H1 (cell line): ENCODE data around the gene DIAPH2. TPM values are rescaled to one million over a fixed set of nuclear protein-coding genes. Genes with fewer than 3 reads are reported as not detected.

Source experiments
- CTCF ChIA-PET: fragments of 300-600 bp; sonication (Branson Sonifier 250); formaldehyde crosslinking; loops from one replicate; lab custom pipeline; 2021; ENCODE audit not compliant: partially characterized antibody; lab: Charles Lee
- POLR2A ChIA-PET: fragments of 300-600 bp; sonication (Branson Sonifier 250); formaldehyde crosslinking; loops from one replicate; lab custom pipeline; 2021; ENCODE audit warnings: inconsistent platforms; ENCODE audit not compliant: partially characterized antibody; lab: Charles Lee
- DNase-seq, 2 experiments: peaks; one replicate each; pipeline versions ENCODE4 v3.0.0 to v3.0.0-alpha.2; 2010 to 2022; ENCODE audit warnings: low spot score in 2 of 2, low read depth in 1 of 2, mixed read lengths in 1 of 2
- FAIRE-seq: peaks from 2 replicates; lab custom pipeline; 2011; peaks lifted over from hg19 to GRCh38; lab: Jason Lieb, UNC
- H2AFZ ChIP-seq: 2 replicates; pipeline ENCODE4 v1.8.1; 2012; ENCODE audit warnings: low read length, inconsistent platforms
- H2AK5ac ChIP-seq: 2 replicates; pipeline ENCODE4 v1.6.1; 2013; ENCODE audit warnings: low read depth, low read length
- H2BK120ac ChIP-seq: replicated peaks from 2 replicates; pipeline ENCODE3; 2013; ENCODE audit warnings: low read depth, low read length, inconsistent platforms
- H2BK12ac ChIP-seq: 2 replicates; pipeline ENCODE4 v1.6.1; 2013; ENCODE audit warnings: low read depth, low read length
- H2BK15ac ChIP-seq: 2 replicates; pipeline ENCODE4 v1.6.1; 2013; ENCODE audit warnings: low read length
- H2BK20ac ChIP-seq: 2 replicates; pipeline ENCODE4 v1.6.1; 2013; ENCODE audit warnings: low read length
- H2BK5ac ChIP-seq: 2 replicates; pipeline ENCODE4 v1.6.1; 2013; ENCODE audit warnings: low read depth, low read length
- H3K14ac ChIP-seq: 2 replicates; pipeline ENCODE4 v1.6.1; 2013; ENCODE audit warnings: inconsistent platforms; ENCODE audit not compliant: insufficient read length
- H3K18ac ChIP-seq: 2 replicates; pipeline ENCODE4 v1.6.1; 2013; ENCODE audit warnings: low read length; ENCODE audit errors: extremely low read depth
- H3K23ac ChIP-seq: 2 replicates; pipeline ENCODE4 v1.6.1; 2013; ENCODE audit warnings: inconsistent platforms; ENCODE audit not compliant: insufficient read length
- H3K23me2 ChIP-seq: 2 replicates; pipeline ENCODE4 v1.6.1; 2013; ENCODE audit warnings: low read depth, low read length
- H3K27ac ChIP-seq: 2 replicates; pipeline ENCODE4 v1.6.1; 2011; ENCODE audit warnings: low read depth, low read length, inconsistent platforms
- H3K27me3 ChIP-seq, 4 experiments: replicated peaks in 1 of 4; 1 replicate in 1 of 4; 2 replicates in 3 of 4; pipeline versions ENCODE4 v1.6.1 to v1.8.1; 2011 to 2013; ENCODE audit warnings: low read length in 3 of 4, mild to moderate bottlenecking in 3 of 4, inconsistent platforms in 2 of 4, mixed read lengths in 2 of 4, moderate library complexity in 1 of 4; ENCODE audit not compliant: control insufficient read depth in 3 of 4, insufficient read depth in 3 of 4; ENCODE audit errors: extremely low read depth in 1 of 4
- H3K36me3 ChIP-seq, 4 experiments: 2 replicates each; pipeline versions ENCODE4 v1.6.1 to v1.8.1; 2011 to 2013; ENCODE audit warnings: mild to moderate bottlenecking in 4 of 4, low read length in 3 of 4, moderate library complexity in 2 of 4, control low read depth in 1 of 4, inconsistent platforms in 1 of 4; ENCODE audit not compliant: insufficient read depth in 4 of 4, control insufficient read depth in 2 of 4
- H3K4ac ChIP-seq: replicated peaks from 2 replicates; pipeline ENCODE3; 2013; ENCODE audit warnings: low read length, low read depth, mixed read lengths, inconsistent platforms; ENCODE audit not compliant: insufficient read length
- H3K4me1 ChIP-seq, 4 experiments: replicated peaks in 1 of 4; 1 replicate in 1 of 4; 2 replicates in 3 of 4; pipeline versions ENCODE4 v1.6.1 to v1.8.1; 2011 to 2013; ENCODE audit warnings: low read length in 3 of 4, inconsistent platforms in 2 of 4, mixed read lengths in 1 of 4; ENCODE audit not compliant: insufficient read depth in 4 of 4, control insufficient read depth in 3 of 4
- H3K4me2 ChIP-seq, 2 experiments: 2 replicates each; pipeline versions ENCODE4 v1.6.1 to v1.8.1; 2011 to 2013; ENCODE audit warnings: low read depth in 2 of 2, low read length in 2 of 2, control low read depth in 1 of 2, inconsistent platforms in 1 of 2, mild to moderate bottlenecking in 1 of 2; ENCODE audit not compliant: insufficient read depth in 1 of 2
- H3K4me3 ChIP-seq, 4 experiments: fragments of 200-600, 300-600 bp in 1 of 4; sonication (generic), shearing (Covaris generic), sonication (Bioruptor Twin) in 1 of 4; 2 replicates each; pipeline versions ENCODE4 v1.5.1 to v1.8.1; 2011 to 2016; ENCODE audit warnings: low read length in 4 of 4, low read depth in 3 of 4, control low read depth in 2 of 4, inconsistent platforms in 2 of 4, mild to moderate bottlenecking in 2 of 4, mixed read lengths in 1 of 4, moderate library complexity in 1 of 4; ENCODE audit not compliant: insufficient read depth in 2 of 4; ENCODE audit errors: extremely low read depth in 1 of 4
- H3K56ac ChIP-seq: replicated peaks from 2 replicates; pipeline ENCODE3; 2013; ENCODE audit warnings: low read depth, mild to moderate bottlenecking, mixed read lengths, low read length, inconsistent platforms; ENCODE audit not compliant: insufficient read length
- H3K79me1 ChIP-seq: 2 replicates; pipeline ENCODE4 v1.6.1; 2013; ENCODE audit warnings: low read depth, low read length, control low read depth
- H3K79me2 ChIP-seq, 2 experiments: 2 replicates each; pipeline versions ENCODE4 v1.6.1 to v1.8.1; 2012 to 2013; ENCODE audit warnings: low read length in 2 of 2, mild to moderate bottlenecking in 2 of 2, inconsistent platforms in 1 of 2; ENCODE audit not compliant: insufficient read depth in 2 of 2, control insufficient read depth in 1 of 2
- H3K9ac ChIP-seq, 4 experiments: replicated peaks in 1 of 4; 1 replicate in 1 of 4; 2 replicates in 3 of 4; pipeline versions ENCODE4 v1.6.1 to v1.8.1; 2011 to 2013; ENCODE audit warnings: low read depth in 3 of 4, low read length in 3 of 4, control low read depth in 2 of 4, mild to moderate bottlenecking in 2 of 4, moderate library complexity in 2 of 4, inconsistent platforms in 1 of 4; ENCODE audit errors: extremely low read depth in 1 of 4
- H3K9me3 ChIP-seq, 2 experiments: 2 replicates each; pipeline versions ENCODE4 v1.6.1 to v1.8.1; 2012 to 2013; ENCODE audit warnings: mild to moderate bottlenecking in 2 of 2, moderate library complexity in 2 of 2, control low read depth in 1 of 2, inconsistent platforms in 1 of 2, low read depth in 1 of 2, low read length in 1 of 2, mixed read lengths in 1 of 2; ENCODE audit not compliant: insufficient read depth in 2 of 2
- H4K20me1 ChIP-seq, 2 experiments: replicated peaks in 1 of 2; 2 replicates each; pipeline versions ENCODE3 to v1.8.1; 2011 to 2013; ENCODE audit warnings: inconsistent platforms in 2 of 2, low read length in 2 of 2, mild to moderate bottlenecking in 1 of 2; ENCODE audit not compliant: insufficient read depth in 2 of 2, control insufficient read depth in 1 of 2
- H4K5ac ChIP-seq: 2 replicates; pipeline ENCODE4 v1.6.1; 2013; ENCODE audit warnings: low read length, low read depth, mixed read lengths, inconsistent platforms; ENCODE audit not compliant: insufficient read length
- H4K8ac ChIP-seq: 2 replicates; pipeline ENCODE4 v1.8.0; 2013; ENCODE audit warnings: mild to moderate bottlenecking, moderate library complexity, low read length, inconsistent platforms; ENCODE audit not compliant: insufficient read depth; ENCODE audit errors: extremely low read depth
- H4K91ac ChIP-seq: replicated peaks from 2 replicates; pipeline ENCODE3; 2013; ENCODE audit warnings: low read length, mixed read lengths, inconsistent platforms; ENCODE audit not compliant: insufficient read length
- CEBPB ChIP-seq: IDR thresholded peaks from 2 replicates; pipeline ENCODE4 v1.6.1; 2012; ENCODE audit warnings: low read depth, low read length
- CTBP2 ChIP-seq: IDR thresholded peaks from 2 replicates; pipeline ENCODE4 v1.7.0; 2011; ENCODE audit warnings: borderline replicate concordance, mild to moderate bottlenecking, moderate library complexity, mixed read lengths, low read length; ENCODE audit not compliant: insufficient read depth, insufficient read length
- EP300 ChIP-seq, 2 experiments: IDR thresholded peaks; 1 replicate in 1 of 2; 2 replicates in 1 of 2; pipeline ENCODE4 v1.6.1; 2011 to 2012; ENCODE audit warnings: low read depth in 2 of 2, low read length in 2 of 2, mild to moderate bottlenecking in 2 of 2, borderline replicate concordance in 1 of 2, inconsistent platforms in 1 of 2, moderate library complexity in 1 of 2
- FOSL1 ChIP-seq: IDR thresholded peaks from 2 replicates; pipeline ENCODE4 v1.6.1; 2011; ENCODE audit warnings: mild to moderate bottlenecking, low read depth, low read length, moderate library complexity; ENCODE audit not compliant: insufficient read depth
- HDAC6 ChIP-seq: IDR thresholded peaks from one replicate; pipeline ENCODE4 v1.7.1; 2012; ENCODE audit warnings: low read depth, mild to moderate bottlenecking, inconsistent platforms, low read length, moderate library complexity
- KDM4A ChIP-seq: IDR thresholded peaks from one replicate; pipeline ENCODE4 v1.7.1; 2012; ENCODE audit warnings: low read depth, mild to moderate bottlenecking, moderate library complexity, low read length, inconsistent platforms; ENCODE audit not compliant: severe bottlenecking
- NANOG ChIP-seq: IDR thresholded peaks from 2 replicates; pipeline ENCODE4 v1.6.1; 2011; ENCODE audit warnings: low read length, low read depth, mild to moderate bottlenecking, inconsistent platforms; ENCODE audit not compliant: insufficient read depth, poor library complexity, severe bottlenecking
- POLR2AphosphoS5 ChIP-seq: IDR thresholded peaks from 2 replicates; pipeline ENCODE4 v1.6.1; 2011; ENCODE audit warnings: low read depth, low read length
- SIX5 ChIP-seq: IDR thresholded peaks from 2 replicates; pipeline ENCODE4 v1.6.1; 2011; ENCODE audit warnings: mild to moderate bottlenecking, low read depth, low read length
- SUZ12 ChIP-seq: fragments of 200-600 bp; sonication (generic); IDR thresholded peaks from 2 replicates; pipeline ENCODE4 v1.6.1; 2012; ENCODE audit warnings: mild to moderate bottlenecking, inconsistent platforms, low read length, moderate library complexity, mixed read lengths
- TBP ChIP-seq: IDR thresholded peaks from 2 replicates; pipeline ENCODE4 v1.6.1; 2011; ENCODE audit warnings: low read depth, low read length, improper control_type of control experiment
- WGBS, 2 experiments: shearing (Covaris generic) in 1 of 2; methylation state at CpG; one replicate each; pipeline versions ENCODE4 v1.1.6 to v1.1.7; 2013 to 2015; ENCODE audit warnings: low lambda C conversion rate in 2 of 2, mixed read lengths in 2 of 2, inconsistent platforms in 1 of 2, low coverage in 1 of 2, missing lambda C conversion rate in 1 of 2; ENCODE audit not compliant: insufficient replicate concordance in 2 of 2, insufficient coverage in 1 of 2, insufficient read length in 1 of 2; ENCODE audit errors: extremely low coverage in 1 of 2, missing lambda C conversion rate in 1 of 2; 5-methylcytosine and 5-hydroxymethylcytosine counted together
- polyA plus RNA-seq, 7 experiments: library from polyadenylated mRNA; depleted of rRNA in 3 of 7; stranded (reverse) in 5 of 7; unstranded in 2 of 7; fragments of >200 nt in 5 of 7; fragments of 200-250 nt in 2 of 7; gene quantifications; 1 replicate in 5 of 7; 2 replicates in 1 of 7; 4 replicates in 1 of 7; pipeline versions ENCODE4 v1.2.1 to v1.2.3, GENCODE V29; 2011 to 2013; ENCODE audit warnings: missing spikeins in 2 of 7, mixed read lengths in 2 of 7
- total RNA-seq: library from RNA; stranded (reverse); fragmentation: NEBNext Ultra II Directional; extraction: Animal tissue kit (Norgen Biotek cat#: 25700); gene quantifications from 2 replicates; pipeline ENCODE4 v1.2.1, GENCODE V29; 2021

Gene DIAPH2
- total and polyA plus RNA-seq, 2 of the 8 experiments (the other 6 are each of a cell fraction or from before 2014, with no cell fraction given), result 4.4 to 24.3 TPM

DNA sequence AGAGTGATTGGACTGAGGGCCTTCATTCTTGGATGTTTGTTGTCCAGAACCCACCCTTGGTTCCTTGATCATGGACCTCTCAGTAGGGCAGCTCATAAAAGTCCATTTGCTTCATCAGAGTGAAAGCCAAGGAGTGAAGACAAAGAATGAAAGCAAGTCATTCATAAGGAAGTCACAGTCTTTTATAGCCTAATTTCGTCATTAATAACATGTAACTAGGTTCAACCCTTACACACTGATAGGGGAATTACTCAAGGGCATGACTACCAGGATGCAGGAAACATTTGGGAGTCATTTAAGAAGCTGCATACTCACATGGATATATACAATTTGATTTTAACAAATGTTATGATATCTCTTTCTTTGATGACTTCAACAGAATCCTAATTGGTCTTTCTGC lies 294.3 kb downstream of the DIAPH2 start:
- ChIA-PET CTCF (interaction anchor here (0.5 kb wide), 1 partner anchor 76 kb away, joined by 3 read pairs; no protein-coding TSS in a partner anchor), POLR2A (interaction anchor here (1.2 kb wide), 1 partner anchor 11 kb away, joined by 3 read pairs; no protein-coding TSS in a partner anchor)
- no peak overlapping the region for H4K91ac ChIP-seq
- H4K5ac ChIP-seq, result no peak overlapping the region
- 88% methylated on average over 1 of the region's 1 CpG; no CpG with 5 or more reads in 1 of the 2 experiments for WGBS, 2 experiments
- no peak overlapping the region for H2BK5ac ChIP-seq
- H3K27me3 ChIP-seq, result no peaks in the 10 kb centered on the region
- H3K9me3 ChIP-seq, result no peaks in the 10 kb centered on the region
- no peak overlapping the region for H2BK12ac ChIP-seq
- no peak overlapping the region for H4K8ac ChIP-seq
- H3K18ac ChIP-seq, result no peak overlapping the region
- FAIRE-seq, result no peak
- no peak overlapping the region for H3K23ac ChIP-seq
- no peaks in the 10 kb centered on the region for H4K20me1 ChIP-seq
- no peaks in the 10 kb centered on the region; a peak in 1 of 7 replicates for H3K4me1 ChIP-seq
- no peak overlapping the region for H3K56ac ChIP-seq
- H3K4ac ChIP-seq, result no peak overlapping the region
- H3K4me3 ChIP-seq, result no peak overlapping the region
- no peak overlapping the region for H2BK120ac ChIP-seq
- no peak overlapping the region for H2AK5ac ChIP-seq
- no peak for TF ChIP-seq SIX5
- no peak for TF ChIP-seq TBP
- TF ChIP-seq FOSL1, result no peak
- TF ChIP-seq EP300 (IDR thresholded peaks at IDR 0.05; ENCODE audit: borderline replicate concordance in 1 of 2, low read depth in 2 of 2, low read length in 2 of 2), result no peak
- TF ChIP-seq CTBP2, result no peak
- no peak for TF ChIP-seq SUZ12
- TF ChIP-seq KDM4A, result no peak
- TF ChIP-seq CEBPB, result no peak
- no peak for TF ChIP-seq HDAC6
- no peak for TF ChIP-seq NANOG
- no peak for TF ChIP-seq POLR2AphosphoS5
- no peak overlapping the region for H3K9ac ChIP-seq
- H3K4me2 ChIP-seq, result no peak overlapping the region
- DNase-seq, result no peak
- H3K79me2 ChIP-seq, result no peaks in the 10 kb centered on the region
- no peak overlapping the region for H3K14ac ChIP-seq
- H3K27ac ChIP-seq, result no peak overlapping the region
- H3K79me1 ChIP-seq, result no peaks in the 10 kb centered on the region
- H3K23me2 ChIP-seq, result no peaks in the 10 kb centered on the region
- no peak overlapping the region for H2AFZ ChIP-seq
- H2BK20ac ChIP-seq, result no peak overlapping the region
- no peaks in the 10 kb centered on the region for H3K36me3 ChIP-seq
- H2BK15ac ChIP-seq, result no peak overlapping the region
